T-cell (primary cell): ENCODE data around the gene HTR5A. TPM values are rescaled to one million over a fixed set of nuclear protein-coding genes. Genes with fewer than 3 reads are reported as not detected.

Source experiments
- ATAC-seq, 4 experiments: fragments of 200-7000 bp in 3 of 4; fragments of 150-1000 bp in 1 of 4; cut with Tn5 transposase; replicated peaks in 1 of 4; 1 replicate in 3 of 4; 2 replicates in 1 of 4; pipeline ENCODE4 v1.10.0; 2021; ENCODE audit warnings: moderate library complexity in 3 of 4, mild to moderate bottlenecking in 2 of 4, moderate number of reproducible peaks in 1 of 4
- CTCF ChIA-PET, 2 donors: fragments of 300-600 bp; sonication (Branson Sonifier 250); formaldehyde crosslinking; loops; one replicate each; lab custom pipeline; 2022; ENCODE audit warnings: antibody characterized with exemption in 2 of 2; lab: Charles Lee
- POLR2A ChIA-PET, 2 donors: fragments of 300-600 bp; sonication (Branson Sonifier 250); formaldehyde crosslinking; loops; one replicate each; lab custom pipeline; 2022; ENCODE audit warnings: antibody characterized with exemption in 2 of 2; lab: Charles Lee
- DNase-seq, 35 experiments: peaks; one replicate each; pipeline versions ENCODE4 v3.0.0 to v3.0.0-alpha.2; 2013 to 2023
- H3K27ac ChIP-seq: one replicate; pipeline ENCODE4 v1.5.1; 2013; ENCODE audit warnings: low read length
- H3K27me3 ChIP-seq, 2 experiments: replicated peaks in 1 of 2; 1 replicate in 1 of 2; 2 replicates in 1 of 2; pipeline versions ENCODE4 v1.6.1 to v1.7.0; 2013; ENCODE audit warnings: low read length in 1 of 2, mixed read lengths in 1 of 2; ENCODE audit not compliant: control insufficient read depth in 2 of 2, insufficient read depth in 2 of 2; ENCODE audit errors: extremely low read depth in 1 of 2
- H3K36me3 ChIP-seq, 2 donors: 1 replicate in 1 of 2; 2 replicates in 1 of 2; pipeline versions ENCODE4 v1.6.1 to v1.7.0; 2013; ENCODE audit warnings: low read length in 1 of 2; ENCODE audit not compliant: control insufficient read depth in 2 of 2, insufficient read depth in 1 of 2; ENCODE audit errors: extremely low read depth in 1 of 2
- H3K4me1 ChIP-seq, 2 experiments: 1 replicate in 1 of 2; 2 replicates in 1 of 2; pipeline versions ENCODE4 v1.6.1 to v1.7.0; 2013; ENCODE audit warnings: low read length in 2 of 2, mixed read lengths in 1 of 2; ENCODE audit not compliant: insufficient read depth in 2 of 2, control insufficient read depth in 1 of 2; ENCODE audit errors: extremely low read depth in 1 of 2
- H3K4me3 ChIP-seq, 2 donors: 1 replicate in 1 of 2; 2 replicates in 1 of 2; pipeline versions ENCODE4 v1.5.1 to v1.7.0; 2013; ENCODE audit warnings: mild to moderate bottlenecking in 2 of 2, low read length in 1 of 2, moderate library complexity in 1 of 2; ENCODE audit not compliant: control insufficient read depth in 1 of 2; ENCODE audit errors: extremely low read depth in 1 of 2
- H3K9me3 ChIP-seq: 2 replicates; pipeline ENCODE4 v1.7.0; 2013
- H3K27ac Mint-ChIP-seq, 2 donors: one replicate each; pipeline ENCODE4 v1.8.0; 2020 to 2021; ENCODE audit warnings: mild to moderate bottlenecking in 2 of 2, mixed read lengths in 2 of 2
- H3K27me3 Mint-ChIP-seq, 2 donors: one replicate each; pipeline ENCODE4 v1.8.0; 2021 to 2022; ENCODE audit warnings: mixed read lengths in 2 of 2
- H3K36me3 Mint-ChIP-seq: one replicate; pipeline ENCODE4 v1.8.0; 2021; ENCODE audit warnings: mixed read lengths
- H3K4me1 Mint-ChIP-seq, 3 donors: one replicate each; pipeline ENCODE4 v1.8.0; 2020 to 2022; ENCODE audit warnings: mixed read lengths in 3 of 3, mild to moderate bottlenecking in 1 of 3
- H3K4me3 Mint-ChIP-seq, 3 donors: one replicate each; pipeline ENCODE4 v1.8.0; 2020 to 2022; ENCODE audit warnings: mild to moderate bottlenecking in 3 of 3, mixed read lengths in 3 of 3, moderate library complexity in 3 of 3
- H3K9me3 Mint-ChIP-seq, 3 donors: one replicate each; pipeline ENCODE4 v1.8.0; 2020 to 2022; ENCODE audit warnings: mixed read lengths in 3 of 3
- WGBS: methylation state at CpG from one replicate; pipeline ENCODE4 v1.1.5; 2013; ENCODE audit warnings: missing lambda C conversion rate; ENCODE audit not compliant: insufficient coverage; 5-methylcytosine and 5-hydroxymethylcytosine counted together
- total RNA-seq, 35 experiments: library from RNA in 6 of 35; stranded (reverse) in 6 of 35; fragments of 120-200 nt in 1 of 35; gene quantifications; one replicate each; pipeline versions ENCODE4 v1.2.1 to v1.2.4 and lab custom pipeline; 2013 to 2026

The HTR5A gene
- total RNA-seq, 5 donors from 2014 or later (not counting 1 experiment from before 2014, with no cell fraction given): not detected

- no peaks in the 10 kb centered on the region for H3K4me1 Mint-ChIP-seq
- Histone ChIP-seq H3K36me3 (no peaks in the 10 kb centered on the region), H3K27ac (no peak overlapping the region), H3K27me3 (peaks cover 0 to 20% of the 10 kb centered on the region in 2 experiments), H3K9me3 (no peaks in the 10 kb centered on the region), H3K4me3 (no peak overlapping the region), H3K4me1 (no peaks in the 10 kb centered on the region)
- ATAC-seq (no peak), DNase-seq (no peak)
- POLR2A ChIA-PET: no interaction called here
- H3K27ac Mint-ChIP-seq: no peak overlapping the region
- H3K4me3 Mint-ChIP-seq: no peak overlapping the region
- peaks cover 0 to 4% (median 0%) of the 10 kb centered on the region in 3 donors for H3K9me3 Mint-ChIP-seq
- H3K27me3 Mint-ChIP-seq: peaks cover 23 to 39% of the 10 kb centered on the region in 2 donors
- no CpG with 5 or more reads among the region's 4 CpGs for WGBS
- CTCF ChIA-PET: no interaction called here
- no peaks in the 10 kb centered on the region for H3K36me3 Mint-ChIP-seq
Observed at GRCh38 chr7:155038335-155038734, 31.8 kb upstream of the HTR5A start.

- CTCF ChIA-PET: no interaction called here
- no peak overlapping the region for H3K27ac ChIP-seq
- H3K36me3 ChIP-seq: no peaks in the 10 kb centered on the region
- no peak overlapping the region for H3K4me3 Mint-ChIP-seq
- no peaks in the 10 kb centered on the region for H3K9me3 ChIP-seq
- no peak for DNase-seq
- H3K36me3 Mint-ChIP-seq: no peaks in the 10 kb centered on the region
- peaks cover 0 to 4% (median 0%) of the 10 kb centered on the region in 3 donors for H3K9me3 Mint-ChIP-seq
- no peak overlapping the region for H3K4me3 ChIP-seq
- H3K27me3 ChIP-seq: peaks cover 0 to 9% of the 10 kb centered on the region in 2 experiments
- no peak for ATAC-seq
- no peaks in the 10 kb centered on the region for H3K4me1 ChIP-seq
- no peaks in the 10 kb centered on the region for H3K4me1 Mint-ChIP-seq
- H3K27ac Mint-ChIP-seq: no peak overlapping the region
- 20% methylated on average over 1 of the region's 4 CpGs for WGBS
- peaks cover 28 to 30% of the 10 kb centered on the region in 2 donors for H3K27me3 Mint-ChIP-seq
- POLR2A ChIA-PET: no interaction called here
Observed at GRCh38 chr7:155043756-155044155, 26.4 kb upstream of the HTR5A start.

GRCh38 chr7:155048006-155048405, 22.1 kb upstream of the HTR5A start:
- H3K36me3 Mint-ChIP-seq: no peaks in the 10 kb centered on the region
- H3K27ac Mint-ChIP-seq: no peak overlapping the region
- H3K36me3 ChIP-seq: no peaks in the 10 kb centered on the region
- ChIA-PET CTCF (no interaction called here), POLR2A (no interaction called here)
- H3K27me3 ChIP-seq: no peaks in the 10 kb centered on the region
- no peaks in the 10 kb centered on the region for H3K9me3 ChIP-seq
- no peak overlapping the region for H3K4me3 Mint-ChIP-seq
- no peak for DNase-seq
- H3K4me1 Mint-ChIP-seq: no peaks in the 10 kb centered on the region
- H3K4me1 ChIP-seq: no peaks in the 10 kb centered on the region
- peaks cover 7 to 15% of the 10 kb centered on the region in 2 donors for H3K27me3 Mint-ChIP-seq
- H3K27ac ChIP-seq: no peak overlapping the region
- no peaks in the 10 kb centered on the region for H3K9me3 Mint-ChIP-seq
- no peak for ATAC-seq
- 100% methylated on average over 1 of the region's 4 CpGs for WGBS
- H3K4me3 ChIP-seq: no peak overlapping the region

GRCh38 chr7:155051355-155051754, 18.8 kb upstream of the HTR5A start:
- Histone ChIP-seq H3K4me3 (no peak overlapping the region), H3K27ac (no peak overlapping the region), H3K27me3 (peaks cover 0 to 5% of the 10 kb centered on the region in 2 experiments), H3K4me1 (no peaks in the 10 kb centered on the region), H3K36me3 (no peaks in the 10 kb centered on the region), H3K9me3 (no peaks in the 10 kb centered on the region)
- H3K9me3 Mint-ChIP-seq: no peaks in the 10 kb centered on the region
- no peak for ATAC-seq
- ChIA-PET CTCF (interaction anchor here in 1 of 2 donors (0.6 kb wide), 1 partner anchor 15 kb away, joined by 4 read pairs; no protein-coding TSS in a partner anchor), POLR2A (no interaction called here)
- DNase-seq: no peak
- no peaks in the 10 kb centered on the region for H3K36me3 Mint-ChIP-seq
- H3K27me3 Mint-ChIP-seq: peaks cover 6 to 7% of the 10 kb centered on the region in 2 donors
- H3K4me1 Mint-ChIP-seq: no peaks in the 10 kb centered on the region
- no peak overlapping the region for H3K4me3 Mint-ChIP-seq
- no peak overlapping the region for H3K27ac Mint-ChIP-seq
- 100% methylated on average over 1 of the region's 4 CpGs for WGBS

DNA sequence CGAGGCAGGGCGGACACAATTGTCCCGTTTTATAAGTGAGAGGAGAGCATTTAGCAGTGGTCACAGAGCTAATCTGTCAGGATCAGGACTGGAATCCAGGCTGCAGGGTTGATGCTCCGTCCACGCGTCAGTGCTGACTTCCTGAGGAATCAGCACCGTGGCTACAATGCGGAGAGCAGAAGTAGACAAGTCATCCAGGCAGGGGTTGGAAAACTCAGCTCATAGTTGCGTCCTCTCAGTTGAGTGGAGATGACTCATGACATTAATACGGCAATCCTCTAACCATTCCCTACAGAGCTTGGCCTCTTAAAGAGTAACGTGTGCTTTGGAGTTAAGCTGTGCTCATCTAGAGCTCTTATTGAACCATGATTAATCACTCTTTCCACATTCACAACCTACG, 17.1 kb upstream of the HTR5A start:
- DNase-seq (no peak), ATAC-seq (no peak)
- ChIA-PET CTCF (no interaction called here), POLR2A (no interaction called here)
- peaks cover 0 to 13% of the 10 kb centered on the region in 2 experiments for H3K27me3 ChIP-seq
- no peak overlapping the region for H3K27ac ChIP-seq
- no peaks in the 10 kb centered on the region for H3K36me3 ChIP-seq
- Mint-ChIP-seq H3K36me3 (no peaks in the 10 kb centered on the region), H3K27me3 (peaks cover 12 to 16% of the 10 kb centered on the region in 2 donors), H3K27ac (no peak overlapping the region), H3K4me1 (no peaks in the 10 kb centered on the region), H3K4me3 (no peak overlapping the region), H3K9me3 (no peaks in the 10 kb centered on the region)
- 74% methylated on average over 9 of the region's 12 CpGs for WGBS
- H3K9me3 ChIP-seq: no peaks in the 10 kb centered on the region
- no peaks in the 10 kb centered on the region for H3K4me1 ChIP-seq
- no peak overlapping the region for H3K4me3 ChIP-seq

DNA sequence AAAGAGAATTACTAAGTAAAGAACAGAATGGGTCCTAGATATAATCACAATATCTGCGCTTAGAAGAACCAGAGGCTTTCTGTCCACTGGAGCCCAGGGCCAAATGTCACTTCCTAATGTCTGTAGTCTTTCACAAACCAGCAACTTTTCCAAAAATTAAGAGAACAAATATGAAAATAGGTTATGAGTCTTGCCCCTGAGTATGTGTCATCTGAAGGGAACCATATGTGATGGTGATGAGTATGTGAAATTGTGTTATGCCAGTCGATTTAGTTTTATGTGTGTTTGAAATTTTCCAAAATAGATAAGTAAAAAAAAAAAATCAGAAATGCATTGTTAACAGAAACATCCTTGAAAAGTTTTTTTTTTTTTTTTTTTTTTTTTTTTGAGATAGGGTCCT, 15.4 kb upstream of the HTR5A start:
- ATAC-seq: no peak
- Mint-ChIP-seq H3K27me3 (peaks cover 16 to 25% of the 10 kb centered on the region in 2 donors), H3K36me3 (no peaks in the 10 kb centered on the region), H3K4me1 (no peaks in the 10 kb centered on the region), H3K27ac (no peak overlapping the region), H3K9me3 (no peaks in the 10 kb centered on the region), H3K4me3 (no peak overlapping the region)
- Histone ChIP-seq H3K4me3 (no peak overlapping the region), H3K27ac (no peak overlapping the region), H3K36me3 (no peaks in the 10 kb centered on the region), H3K4me1 (no peaks in the 10 kb centered on the region), H3K27me3 (peaks cover 0 to 21% of the 10 kb centered on the region in 2 experiments), H3K9me3 (no peaks in the 10 kb centered on the region)
- DNase-seq: no peak
- WGBS: no CpG with 5 or more reads among the region's 2 CpGs
- ChIA-PET POLR2A (no interaction called here), CTCF (no interaction called here)

DNA sequence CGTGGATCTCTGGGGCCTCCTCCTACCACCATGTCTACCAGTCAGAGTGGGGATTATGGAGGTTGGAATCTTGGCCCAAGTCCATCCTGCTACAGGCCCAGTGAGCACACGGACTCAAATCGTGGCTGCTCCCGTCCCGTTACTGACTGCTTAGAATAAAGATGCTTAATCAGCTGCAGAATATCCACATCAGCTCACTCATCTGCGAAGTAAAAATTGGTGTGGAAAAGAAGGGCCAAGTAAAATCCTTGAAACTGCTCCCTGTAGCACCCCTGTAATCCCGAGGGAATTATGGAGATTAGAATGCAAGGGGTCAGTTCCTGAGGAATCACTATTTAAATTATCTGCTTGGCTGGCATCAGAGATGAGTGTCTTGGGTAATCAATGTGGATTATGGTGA, 13.0 kb upstream of the HTR5A start:
- no peak overlapping the region for H3K4me3 ChIP-seq

More for the DNA sequence above, 13.0 kb upstream of the HTR5A start:
- ChIA-PET POLR2A (no interaction called here), CTCF (no interaction called here)
- no peaks in the 10 kb centered on the region for H3K36me3 Mint-ChIP-seq
- H3K27me3 Mint-ChIP-seq: peaks cover 27 to 33% of the 10 kb centered on the region in 2 donors
- H3K27ac Mint-ChIP-seq: no peak overlapping the region
- Histone ChIP-seq H3K27me3 (peaks cover 0 to 31% of the 10 kb centered on the region in 2 experiments), H3K36me3 (no peaks in the 10 kb centered on the region), H3K27ac (no peak overlapping the region), H3K9me3 (no peaks in the 10 kb centered on the region), H3K4me1 (no peaks in the 10 kb centered on the region)
- no peak for ATAC-seq
- no peak overlapping the region for H3K4me3 Mint-ChIP-seq
- no peaks in the 10 kb centered on the region for H3K4me1 Mint-ChIP-seq
- no peaks in the 10 kb centered on the region for H3K9me3 Mint-ChIP-seq
- DNase-seq: no peak
- 80% methylated on average over 4 of the region's 7 CpGs for WGBS
